ENCODE measurements around the gene QRICH2.
"Not testable (repeated sequence)": the region's sequence is repeated elsewhere in the genome, so short reads cannot be mapped to it uniquely, and the experiment has no call there.

The QRICH2 gene

DNA sequence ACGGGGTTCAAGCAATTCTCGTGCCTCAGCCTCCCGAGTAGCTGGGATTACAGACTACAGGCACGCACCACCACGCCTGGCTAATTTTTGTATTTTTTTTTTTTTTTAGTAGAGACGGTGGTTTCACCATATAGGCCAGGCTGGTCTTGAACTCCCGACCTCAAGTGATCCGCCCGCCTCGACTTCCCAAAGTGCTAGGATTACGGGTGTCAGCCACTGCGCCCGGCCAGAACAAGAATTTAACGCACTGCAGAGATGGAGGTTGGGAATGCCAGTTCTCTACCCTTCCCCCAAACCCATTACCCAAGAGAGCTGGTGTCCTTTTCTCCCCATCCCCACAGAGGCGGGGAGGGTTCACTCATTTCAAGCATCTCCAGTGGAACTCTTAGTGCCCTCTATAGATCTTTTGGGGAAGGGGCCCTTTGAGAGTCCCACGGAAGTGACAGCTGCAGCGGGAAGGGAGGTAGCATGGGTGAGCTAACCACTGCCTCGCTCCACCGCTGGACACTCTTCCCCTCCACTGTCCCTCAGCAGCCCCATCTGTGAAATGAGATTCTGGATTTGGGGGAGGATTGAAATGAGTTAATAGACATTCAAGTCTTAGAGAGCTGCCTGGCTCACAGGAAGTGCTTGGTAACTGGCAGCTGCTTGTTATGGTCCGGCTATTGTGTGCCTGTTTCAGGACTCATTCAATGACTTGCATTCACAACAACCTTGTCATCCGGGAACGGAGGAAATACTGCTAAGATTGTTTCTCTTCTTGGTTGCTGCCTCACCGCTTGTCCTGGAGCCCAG lies 46.5 kb downstream of the QRICH2 start:
- DNase-seq (ENCODE audit: low read depth): peak; percentile 35
- TF ChIP-seq CTCF (conservative IDR thresholded peaks at IDR 0.05; ENCODE audit: control insufficient read depth, insufficient read depth, low read depth, low read length): no peak
- H3K4me3 ChIP-seq (ENCODE audit: control insufficient read depth, low read depth, low read length): no peak overlapping the region

GRCh38 chr17:76260669-76261068 lies 47.4 kb downstream of the QRICH2 start:
- TF ChIP-seq CTCF (conservative IDR thresholded peaks at IDR 0.05; ENCODE audit: control insufficient read depth, insufficient read depth, low read depth, low read length): no peak
- DNase-seq (ENCODE audit: low read depth): no peak
- H3K4me3 ChIP-seq (ENCODE audit: control insufficient read depth, low read depth, low read length): no peak overlapping the region

DNA sequence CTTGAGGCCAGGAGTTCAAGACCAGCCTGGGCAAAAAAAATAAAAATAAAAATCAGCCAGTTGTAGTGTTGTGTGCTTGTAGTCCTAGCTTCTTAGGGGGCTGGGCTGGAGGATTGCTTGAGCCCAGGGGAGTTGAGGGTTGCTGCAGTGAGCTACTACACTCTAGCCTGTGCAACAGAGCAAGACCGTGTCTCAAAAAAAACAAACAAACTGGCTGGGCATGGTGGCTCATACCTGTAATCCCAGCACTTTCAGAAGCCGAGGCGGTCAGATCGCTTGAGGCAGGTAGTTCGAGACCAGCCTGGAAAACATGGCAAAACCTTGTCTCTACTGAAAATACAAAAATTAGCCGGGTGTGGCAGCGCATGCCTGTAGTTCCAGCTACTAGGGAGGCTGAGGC lies 47.9 kb downstream of the QRICH2 start:
- H3K4me3 ChIP-seq (ENCODE audit: control insufficient read depth, low read depth, low read length): no peak overlapping the region
- TF ChIP-seq CTCF (conservative IDR thresholded peaks at IDR 0.05; ENCODE audit: control insufficient read depth, insufficient read depth, low read depth, low read length): no peak
- DNase-seq (ENCODE audit: low read depth): no peak

- not testable (repeated sequence) for DNase-seq (ENCODE audit: low read depth); H3K4me3 ChIP-seq (ENCODE audit: control insufficient read depth, low read depth, low read length)
Observed at GRCh38 chr17:76256430-76257050, 51.5 kb downstream of the QRICH2 start.

GRCh38 chr17:76255801-76256429 lies 52.2 kb downstream of the QRICH2 start:
- no peak for TF ChIP-seq CTCF (conservative IDR thresholded peaks at IDR 0.05; ENCODE audit: control insufficient read depth, insufficient read depth, low read depth, low read length)
- H3K4me3 ChIP-seq (ENCODE audit: control insufficient read depth, low read depth, low read length): no peak overlapping the region
- no peak for DNase-seq (ENCODE audit: low read depth)

- TF ChIP-seq CTCF (conservative IDR thresholded peaks at IDR 0.05; ENCODE audit: control insufficient read depth, insufficient read depth, low read depth, low read length): no peak
- H3K4me3 ChIP-seq (ENCODE audit: control insufficient read depth, low read depth, low read length): no peak overlapping the region
- DNase-seq (ENCODE audit: low read depth): no peak
Observed at GRCh38 chr17:76254275-76254674, 53.8 kb downstream of the QRICH2 start.

DNA sequence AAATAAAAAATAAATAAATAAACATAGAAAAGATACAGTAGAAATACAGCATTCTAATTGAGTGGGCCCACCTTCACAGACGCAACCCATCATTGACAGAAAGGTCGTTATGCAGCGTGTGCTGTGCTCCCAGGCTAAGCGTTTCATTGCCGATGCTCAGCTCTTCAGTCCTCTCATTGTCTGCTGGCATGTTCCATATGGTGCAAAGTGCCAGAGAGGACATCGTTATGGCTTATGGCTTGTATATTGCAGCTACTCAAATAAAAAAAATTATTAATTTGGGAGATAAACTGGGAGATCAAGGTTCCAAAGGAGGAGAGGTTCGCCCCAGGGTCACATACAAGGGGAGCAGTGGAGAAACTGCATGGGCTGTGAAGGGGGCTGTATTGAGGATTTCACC lies 54.2 kb downstream of the QRICH2 start:
- DNase-seq (ENCODE audit: low read depth): no peak
- H3K4me3 ChIP-seq (ENCODE audit: control insufficient read depth, low read depth, low read length): no peak overlapping the region
- TF ChIP-seq CTCF (conservative IDR thresholded peaks at IDR 0.05; ENCODE audit: control insufficient read depth, insufficient read depth, low read depth, low read length): no peak

DNA sequence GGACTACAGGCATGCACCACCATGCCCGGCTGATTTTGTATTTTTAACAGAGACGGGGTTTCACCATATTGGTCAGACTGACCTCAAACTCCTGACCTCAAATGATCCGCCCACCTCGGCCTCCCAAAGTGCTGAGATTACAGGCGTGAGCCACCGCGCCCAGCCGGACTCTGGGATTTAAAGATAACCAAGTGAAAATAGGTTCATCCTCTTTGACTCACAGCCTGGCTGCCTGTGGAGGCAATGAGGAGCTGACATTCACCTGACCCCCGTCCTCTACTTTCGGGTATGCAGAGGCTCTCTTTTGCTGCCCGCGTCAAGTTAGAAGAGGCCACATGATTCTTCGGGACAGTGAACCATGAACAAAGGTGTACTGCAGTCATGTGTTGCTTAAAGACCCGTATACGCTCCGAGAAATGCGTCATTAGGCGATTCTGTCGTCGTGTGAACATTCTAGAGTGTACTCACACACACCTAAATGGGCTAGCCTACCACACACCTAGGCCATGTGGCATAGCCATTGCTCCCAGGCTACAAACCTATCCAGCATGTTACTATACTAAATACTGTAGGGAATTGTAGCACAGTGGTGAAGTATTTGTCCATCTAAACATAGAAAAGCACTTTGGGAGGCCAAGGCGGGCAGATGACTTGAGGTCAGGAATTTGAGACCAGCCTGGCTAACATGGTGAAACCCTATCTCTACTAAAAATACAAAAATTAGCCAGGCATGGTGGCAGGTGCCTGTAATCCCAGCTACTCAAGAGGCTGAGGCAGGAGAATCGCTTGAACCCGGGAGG lies 54.9 kb downstream of the QRICH2 start:
- DNase-seq (ENCODE audit: low read depth): peak; percentile 39

More for the DNA sequence above, 54.9 kb downstream of the QRICH2 start:
- H3K4me3 ChIP-seq (ENCODE audit: control insufficient read depth, low read depth, low read length): not testable (repeated sequence)

All from fibroblast of mammary gland (primary cell).